HG03060 (cell line): ENCODE data around the gene POLG.

Experiments used
- ATAC-seq: cut with Tn5 transposase; IDR thresholded peaks from one replicate; pipeline ENCODE4 v1.9.1; 2021; ENCODE audit warnings: low read depth, moderate number of reproducible peaks; ENCODE audit not compliant: unreplicated experiment

Gene POLG

DNA sequence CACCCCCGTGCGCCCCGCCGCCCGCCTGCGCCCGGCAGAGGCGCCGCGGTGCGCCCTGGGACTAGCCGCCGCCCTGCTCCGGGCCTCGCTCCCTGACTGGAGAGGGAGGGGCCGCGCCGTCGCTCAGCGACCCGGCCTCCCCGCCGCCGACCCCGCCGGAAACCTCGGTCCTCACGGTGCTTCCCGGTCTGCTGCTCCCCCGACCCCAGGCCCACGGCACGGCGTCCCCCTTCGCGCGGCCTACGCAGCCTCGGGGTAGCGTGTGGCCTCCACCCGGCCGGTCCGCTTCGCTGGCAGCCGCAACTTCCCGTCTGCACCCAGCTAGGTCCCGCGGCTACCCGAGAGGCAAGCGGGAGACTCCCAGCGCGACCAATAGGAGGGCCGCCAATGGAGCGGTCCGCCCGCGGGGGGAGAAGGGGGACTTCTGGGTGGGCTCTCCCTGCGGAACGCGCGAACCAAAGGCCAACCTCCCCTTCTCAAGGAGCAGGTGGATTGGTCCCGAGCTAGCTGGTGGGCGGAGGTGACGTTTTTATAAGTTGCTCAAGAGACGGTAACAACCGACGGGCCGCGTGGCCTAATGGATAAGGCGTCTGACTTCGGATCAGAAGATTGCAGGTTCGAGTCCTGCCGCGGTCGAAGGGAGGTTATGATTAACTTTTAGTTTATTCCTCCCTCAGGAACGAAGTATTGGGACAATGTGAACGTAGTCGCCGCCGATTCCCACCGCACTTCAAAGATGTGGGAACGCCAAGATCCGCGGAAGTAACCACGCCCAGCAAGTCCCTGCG lies at the start of gene POLG:
POLG (minus strand) TSS at position 315 of the 788 bp plus-strand sequence. CDS start 1,070 bp downstream, outside the sequence.
- peak; percentile 77 for ATAC-seq

DNA sequence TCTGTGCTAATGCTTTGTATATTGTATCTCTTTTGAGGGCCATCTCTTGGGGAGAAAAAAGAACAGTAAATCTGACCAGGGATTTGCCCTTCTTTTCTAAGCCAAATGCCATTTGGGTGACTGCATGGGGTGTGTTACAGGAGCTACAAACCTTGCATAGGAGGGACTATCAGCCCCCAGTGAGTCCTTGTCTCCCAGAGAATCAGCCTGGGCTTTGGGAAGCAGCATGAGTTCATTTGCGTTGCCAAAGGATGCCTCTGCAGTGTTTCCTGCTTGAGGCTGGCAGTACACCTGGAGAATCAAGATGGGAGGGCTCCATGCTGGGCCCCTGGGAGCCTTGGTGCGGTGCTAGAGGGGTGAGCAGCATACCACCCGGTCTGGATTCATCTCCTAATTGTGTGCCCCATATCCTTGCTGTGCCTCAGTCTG lies 49.6 kb upstream of the POLG start:
- no peak for ATAC-seq

DNA sequence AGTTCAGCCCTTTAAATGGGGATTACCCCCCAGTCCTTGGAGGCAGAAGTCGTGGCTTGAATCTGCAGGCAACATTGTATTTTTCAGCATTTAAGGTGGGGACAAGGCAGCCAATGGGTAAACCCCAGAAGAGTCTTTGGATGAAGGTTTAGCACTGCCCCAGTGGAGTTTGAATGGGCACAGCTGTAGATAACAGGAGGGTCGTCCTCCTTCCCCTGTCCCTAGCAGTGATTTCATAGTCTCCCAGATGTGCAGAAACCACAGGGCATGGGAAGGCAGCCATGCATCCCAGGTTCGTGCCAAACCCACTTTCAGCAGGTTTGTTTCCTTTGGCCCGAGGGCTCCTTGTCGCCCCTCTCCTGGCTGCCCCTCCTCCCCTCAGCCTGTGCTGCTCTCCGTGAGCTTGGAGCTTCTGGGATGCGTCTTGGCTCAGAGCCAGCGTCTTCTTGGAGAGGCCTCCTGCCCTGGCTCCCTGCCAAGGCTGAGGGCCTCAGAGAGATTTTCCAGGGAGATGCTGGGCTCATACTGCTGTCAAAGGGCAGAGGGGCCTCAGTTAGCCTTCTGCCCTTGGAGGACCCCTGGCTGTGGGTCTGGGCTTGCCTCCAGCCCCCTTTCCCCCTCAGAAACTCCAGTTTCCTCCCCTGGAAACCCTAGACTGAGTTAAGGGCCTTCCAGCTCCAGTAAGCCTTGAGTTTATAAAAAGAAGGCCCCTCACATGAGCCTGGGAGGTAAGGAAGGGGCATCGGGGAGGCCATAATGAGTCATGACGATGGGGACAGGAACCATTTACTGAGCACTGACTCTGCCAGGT lies 48.9 kb upstream of the POLG start:
- ATAC-seq: no peak

DNA sequence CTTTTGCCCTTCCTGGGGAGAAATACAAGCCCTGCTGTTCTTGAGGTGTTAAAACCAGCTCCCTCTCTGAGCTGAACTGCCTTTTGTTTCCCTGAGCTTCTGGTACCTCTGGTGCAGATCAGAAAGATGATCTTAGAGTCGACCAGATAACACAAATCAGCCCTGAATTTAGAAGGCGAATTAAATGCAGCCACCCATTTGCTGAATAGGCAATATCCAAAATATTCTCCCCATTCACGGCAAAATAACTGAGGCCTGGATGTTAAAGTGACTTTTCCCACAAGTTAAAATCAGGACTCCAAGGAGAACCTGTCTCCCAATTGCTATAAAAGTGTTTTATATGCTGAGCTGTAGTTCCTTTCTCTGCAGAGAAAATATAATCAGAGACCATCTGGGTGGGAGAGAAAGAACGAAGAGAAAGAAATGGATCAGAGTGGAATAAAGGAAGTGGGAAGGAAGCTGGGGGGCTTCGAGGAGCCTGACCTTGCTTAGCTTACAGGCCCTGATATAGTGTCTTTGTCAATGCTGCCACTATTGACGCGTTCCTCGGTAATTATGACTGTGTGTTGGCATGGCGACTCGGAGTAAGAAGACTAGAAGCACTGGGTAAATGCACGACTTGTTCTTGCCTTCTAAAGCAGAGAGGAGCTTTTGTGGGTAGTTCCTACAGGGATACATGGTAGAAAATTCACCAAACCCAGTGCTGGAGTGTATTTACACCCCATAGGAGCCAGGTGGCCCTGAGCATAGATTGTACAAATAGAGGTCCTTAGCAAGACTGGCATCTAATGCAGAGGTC lies 47.5 kb upstream of the POLG start:
- no peak for ATAC-seq

DNA sequence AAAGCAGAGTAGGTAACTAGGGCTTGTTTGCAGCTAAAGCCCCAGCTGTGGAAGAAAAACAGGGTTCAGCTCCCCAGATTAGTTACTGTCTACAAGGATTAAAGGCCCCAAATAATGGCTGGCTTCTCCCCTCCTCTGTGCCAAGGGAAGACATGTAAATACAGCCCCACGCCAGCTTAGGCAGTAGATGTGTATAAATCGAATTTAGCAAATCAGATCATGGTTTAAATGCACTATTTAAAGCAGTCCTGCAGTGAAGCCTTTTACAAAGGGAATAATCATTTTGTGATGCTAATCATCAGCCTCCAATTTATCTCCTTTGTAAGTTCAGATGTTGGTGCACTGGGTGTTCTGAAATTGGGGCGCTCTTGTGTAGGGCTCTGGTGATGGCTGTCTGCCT lies 46.7 kb upstream of the POLG start:
- no peak for ATAC-seq

DNA sequence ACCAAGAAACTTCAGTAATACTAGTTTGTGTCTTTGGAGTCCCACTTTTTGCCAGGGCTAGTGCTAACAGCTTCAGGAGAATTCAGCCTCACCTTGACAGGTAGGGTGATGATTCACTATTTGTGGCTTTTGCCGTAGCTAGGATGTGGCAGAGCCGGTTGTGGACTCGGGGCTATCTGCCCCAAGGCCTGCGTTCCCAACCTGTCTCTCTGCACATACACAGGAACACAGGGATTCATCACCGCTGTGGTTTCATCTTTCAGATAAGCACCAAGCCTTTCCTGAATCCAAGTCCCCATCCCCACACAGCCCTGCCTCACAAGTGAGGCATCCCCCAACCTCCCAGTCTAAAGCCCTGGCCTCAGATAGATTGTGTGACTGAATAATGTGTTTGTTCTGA lies 45.2 kb upstream of the POLG start:
- no peak for ATAC-seq

DNA sequence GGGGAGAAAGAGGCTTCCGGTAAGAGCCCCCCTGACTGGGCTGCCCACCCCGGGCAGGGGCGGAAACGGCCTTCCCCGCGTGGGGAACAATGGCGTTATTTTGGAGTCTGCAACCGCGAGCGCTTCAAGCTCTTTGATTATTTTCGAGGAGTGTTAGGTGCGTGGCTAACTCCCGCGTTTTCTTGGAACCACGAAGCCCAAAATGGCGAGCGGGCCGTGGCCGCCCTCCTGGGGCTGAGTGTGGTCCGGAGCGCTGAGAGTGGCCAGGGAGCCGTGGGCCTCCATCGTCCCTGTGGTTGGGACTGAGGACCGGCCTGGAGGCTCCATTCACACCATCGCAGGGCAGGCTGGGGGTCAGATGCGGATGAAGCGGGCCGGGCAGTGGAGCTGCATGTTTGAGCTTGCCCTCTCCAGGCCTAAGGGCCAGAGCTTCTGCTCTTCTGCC lies 44.6 kb upstream of the POLG start:
- no peak for ATAC-seq

DNA sequence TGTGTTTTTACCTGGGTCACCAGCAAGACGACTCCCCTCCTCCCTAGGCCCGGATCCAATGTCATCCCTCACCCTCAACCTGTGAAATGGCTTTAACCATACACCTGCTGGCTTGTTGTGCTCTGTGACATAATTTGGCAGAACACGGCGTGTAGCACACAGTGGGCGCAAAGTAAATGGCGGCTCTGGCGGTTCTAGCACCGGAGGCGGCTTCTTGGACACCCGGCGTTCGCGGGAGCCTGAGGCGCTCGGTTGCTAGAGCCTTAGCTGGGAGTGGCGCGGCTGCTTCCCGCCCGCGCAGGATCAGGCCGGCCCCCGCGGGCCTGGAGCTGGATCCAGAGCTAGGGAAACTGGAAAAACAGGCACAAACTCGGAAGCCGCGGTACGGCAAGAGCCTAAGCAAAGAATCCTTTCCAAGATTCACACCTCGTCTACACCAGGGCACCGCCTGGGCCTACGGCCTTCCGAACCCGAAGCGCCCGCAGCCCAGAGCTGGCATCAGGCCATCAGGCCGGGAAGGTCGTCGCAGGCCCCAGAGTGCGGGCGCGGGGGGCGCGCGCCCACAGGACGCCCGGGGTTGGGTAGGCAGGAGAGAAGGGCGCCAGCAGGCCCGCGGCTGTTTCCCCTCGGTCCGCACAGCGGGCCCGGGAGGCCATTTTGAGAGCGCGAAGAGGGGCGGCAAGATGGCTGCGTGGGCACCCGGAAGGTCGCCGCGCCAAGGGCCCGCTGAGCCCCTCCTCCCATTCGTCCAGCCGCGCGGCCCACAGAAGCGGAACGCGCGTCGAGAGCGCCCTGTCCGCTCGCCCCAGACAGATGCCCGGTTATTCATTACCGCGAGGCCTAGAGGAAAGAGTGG lies 43.9 kb upstream of the POLG start:
- no peak for ATAC-seq

DNA sequence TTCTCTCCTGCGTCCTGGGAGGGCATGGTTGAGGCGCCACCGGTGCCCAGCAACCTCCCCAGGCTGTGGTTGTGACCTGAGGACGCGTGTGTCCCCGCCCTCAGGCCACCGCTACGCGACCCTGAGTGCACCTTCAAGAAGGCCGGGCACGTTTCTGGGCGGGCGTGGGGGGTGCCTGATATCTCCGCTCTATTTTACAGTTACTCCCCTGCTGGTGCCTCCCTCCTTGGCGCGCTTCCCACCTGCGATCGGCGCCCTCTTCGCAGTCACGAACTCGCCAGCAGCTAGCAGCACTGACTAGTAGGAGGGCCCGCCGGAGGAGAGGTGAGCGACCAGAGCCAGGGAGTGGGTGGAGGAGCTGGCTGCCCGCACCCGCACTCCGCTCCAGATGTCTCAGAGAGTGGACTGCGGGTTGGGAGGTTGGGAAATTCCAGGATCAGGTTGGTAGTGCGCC lies 43.2 kb upstream of the POLG start:
- ATAC-seq: no peak

DNA sequence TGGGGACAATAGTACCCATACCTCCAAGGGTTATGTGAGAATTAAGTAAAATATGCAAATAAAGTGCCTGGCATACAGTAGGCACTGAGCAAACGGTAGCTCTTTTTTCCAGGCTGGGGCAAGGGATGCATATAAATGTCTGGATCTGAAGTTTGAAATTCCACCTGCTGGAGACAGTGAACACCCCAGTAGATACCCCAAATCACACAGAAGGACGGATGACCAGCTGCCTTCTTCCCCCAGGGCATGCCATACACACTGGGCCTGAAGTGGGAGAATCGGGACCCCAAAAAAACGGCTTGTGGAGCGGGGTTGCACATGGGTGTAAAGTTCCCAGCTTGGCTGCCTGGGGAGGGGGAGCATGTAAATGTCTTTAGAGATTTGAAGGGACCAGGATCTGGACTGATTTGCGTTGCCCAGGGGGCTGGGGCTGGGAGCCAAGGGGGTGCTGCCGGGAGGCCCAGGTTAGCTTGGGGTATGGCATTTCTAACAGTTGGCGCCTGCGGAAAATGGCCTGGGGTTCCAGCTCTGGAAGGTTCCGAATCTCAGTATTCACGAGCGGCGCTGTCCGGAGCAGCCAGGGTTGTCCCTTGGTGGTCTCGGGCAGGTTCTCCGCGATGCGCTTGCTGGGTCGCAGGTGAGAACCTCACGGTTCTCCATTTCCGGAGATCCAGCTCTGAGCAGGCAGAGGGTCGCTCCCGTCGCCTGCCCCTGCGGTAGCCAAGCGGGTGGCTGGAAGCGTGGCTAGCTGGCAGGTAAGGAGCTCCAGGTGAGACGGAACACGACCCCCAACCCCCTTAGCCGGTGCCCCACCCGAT lies 42.6 kb upstream of the POLG start:
- no peak for ATAC-seq

DNA sequence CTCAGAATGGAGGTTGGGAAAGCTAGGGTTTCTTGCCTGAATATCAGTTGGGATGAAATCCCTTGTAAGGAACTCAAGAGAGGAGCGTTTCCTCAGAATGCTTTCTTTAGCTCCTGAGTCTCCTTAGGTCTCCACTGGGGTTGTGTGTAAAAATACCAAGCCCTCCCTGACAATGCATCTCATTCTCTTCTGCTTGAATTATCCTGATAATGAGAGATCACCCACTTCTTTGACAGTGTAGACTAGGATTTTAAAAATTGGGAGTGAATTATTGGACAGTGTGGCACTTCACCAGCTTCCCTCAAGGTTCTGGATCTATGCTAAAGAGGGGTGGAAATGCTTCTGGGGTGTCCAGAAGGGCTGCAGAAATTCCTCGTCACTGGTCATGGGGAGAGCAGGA lies 41.8 kb upstream of the POLG start:
- ATAC-seq: no peak

DNA sequence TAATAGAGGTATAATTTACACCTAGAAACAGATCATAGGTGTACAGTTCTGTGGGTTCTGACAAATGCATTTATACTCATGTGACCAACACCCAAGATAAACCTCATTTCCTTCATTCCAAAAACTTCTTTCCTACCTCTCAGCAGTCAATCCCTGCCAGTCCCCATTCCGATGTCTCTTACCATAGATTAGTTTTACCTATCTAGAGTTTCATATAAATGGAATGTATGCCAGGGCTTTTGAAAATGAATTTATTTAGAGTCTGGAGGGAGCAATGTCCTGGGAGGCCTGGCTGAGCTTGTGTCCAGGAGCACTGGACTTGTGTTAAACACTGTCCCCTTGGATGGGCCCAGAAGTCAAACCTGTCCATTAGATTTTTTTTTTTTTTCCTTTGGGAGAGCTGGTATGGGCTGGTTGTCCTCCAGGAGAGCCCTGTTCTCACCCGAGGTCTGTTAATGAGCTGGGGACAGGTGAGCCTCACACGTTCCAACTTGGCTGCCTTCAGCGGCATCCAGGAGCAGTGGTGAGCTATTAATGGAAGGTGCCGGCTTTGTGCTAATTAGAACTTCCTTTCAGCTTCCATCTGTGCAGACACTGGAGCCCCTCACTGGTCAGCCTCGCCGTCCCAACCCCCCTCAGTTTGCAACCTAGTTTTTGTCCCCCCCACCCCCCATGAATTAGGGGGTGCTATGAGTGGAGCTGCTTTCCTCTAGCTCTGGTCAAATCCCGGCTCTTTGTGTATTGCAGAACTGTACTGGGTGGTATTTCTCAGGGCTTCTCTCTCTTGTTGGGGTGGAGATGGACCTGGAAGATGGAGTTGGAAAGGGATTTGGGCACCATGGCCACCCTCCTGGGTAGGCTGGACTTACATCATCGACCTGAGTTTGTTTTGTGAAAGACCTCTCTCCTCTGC lies 40.7 kb upstream of the POLG start:
- ATAC-seq: no peak

DNA sequence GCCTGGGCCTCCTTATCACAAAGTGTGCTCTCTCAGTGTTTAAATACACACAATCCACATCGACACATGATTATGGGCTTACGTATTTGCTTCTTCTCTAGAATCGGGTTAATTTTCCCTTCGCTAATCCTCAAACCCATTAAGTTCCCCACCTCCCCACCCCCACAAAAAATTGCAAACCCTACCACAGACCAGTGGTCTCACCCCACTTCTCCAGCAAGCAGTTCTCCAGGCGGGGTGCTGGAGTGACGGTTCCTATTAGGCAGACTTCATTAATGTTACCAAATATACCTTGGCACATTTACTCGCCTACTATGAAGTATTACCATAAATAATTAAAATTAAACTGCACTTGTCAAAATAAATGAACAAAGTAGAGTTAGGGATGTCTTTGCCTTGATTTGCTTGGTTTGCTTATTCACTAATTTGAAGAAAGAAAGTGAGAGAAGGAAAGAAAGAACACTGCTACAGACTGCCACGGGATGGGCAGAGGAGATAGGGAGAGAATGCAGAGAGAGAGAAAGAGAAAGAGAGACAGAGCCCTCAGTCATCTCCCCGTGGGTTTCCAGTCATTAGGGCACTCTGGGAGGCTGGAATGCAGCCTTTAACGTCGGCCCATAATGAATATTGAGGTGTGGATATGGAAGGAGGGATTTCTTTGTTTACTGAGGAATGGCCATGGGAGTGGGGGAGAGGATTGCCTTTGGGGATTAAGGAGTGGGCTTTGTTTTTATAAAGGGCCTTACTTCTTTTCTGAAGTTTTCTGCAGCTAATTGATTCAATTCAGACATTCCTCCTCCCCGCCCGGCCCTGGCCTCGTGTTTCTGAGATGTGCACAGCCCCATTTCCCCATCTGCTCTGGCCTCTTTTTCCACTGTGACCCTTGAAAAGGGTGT lies 39.7 kb upstream of the POLG start:
- ATAC-seq: no peak

DNA sequence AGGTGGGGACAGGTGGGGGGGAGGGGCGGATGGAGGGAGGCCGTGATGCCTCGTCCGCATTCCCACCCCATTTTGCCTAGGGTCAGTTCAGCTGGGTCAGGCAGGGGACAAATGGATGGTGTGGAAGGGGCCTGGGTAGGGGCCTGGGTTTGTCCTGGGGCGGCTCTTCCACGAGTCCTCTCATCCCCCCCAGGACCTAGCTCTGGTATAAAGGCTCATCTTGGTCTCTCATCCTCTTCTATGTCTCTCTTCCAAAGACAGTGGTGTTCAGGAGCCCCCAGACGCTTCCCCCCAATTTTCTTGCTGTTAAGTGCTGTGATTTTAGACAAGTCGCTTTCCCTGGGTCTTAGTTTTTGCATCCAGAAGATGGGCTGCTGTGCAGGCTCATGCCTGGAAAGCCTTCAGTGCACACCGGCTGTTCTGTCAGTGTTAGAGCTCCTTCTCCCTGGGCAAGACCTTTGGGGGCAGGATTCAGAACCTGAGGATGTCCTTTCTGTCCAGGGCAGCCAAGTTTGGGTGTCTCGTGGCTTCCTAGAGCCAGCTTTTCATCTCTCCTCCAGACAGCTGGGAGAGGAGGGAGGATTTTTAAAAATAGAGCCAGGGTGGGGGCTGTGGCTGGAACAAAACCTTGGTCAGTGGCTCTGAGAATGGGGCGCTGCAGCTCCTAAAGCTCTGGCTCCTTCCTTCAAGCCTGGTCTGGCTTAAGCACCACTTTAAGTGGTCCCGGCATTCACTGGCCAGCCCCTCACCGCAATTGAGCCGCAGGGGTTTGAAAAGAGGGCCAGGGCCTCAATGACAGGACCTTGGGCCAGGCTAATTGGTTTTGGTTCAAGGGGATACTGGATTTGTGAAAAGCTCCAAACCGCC lies 37.7 kb upstream of the POLG start:
- ATAC-seq: no peak

DNA sequence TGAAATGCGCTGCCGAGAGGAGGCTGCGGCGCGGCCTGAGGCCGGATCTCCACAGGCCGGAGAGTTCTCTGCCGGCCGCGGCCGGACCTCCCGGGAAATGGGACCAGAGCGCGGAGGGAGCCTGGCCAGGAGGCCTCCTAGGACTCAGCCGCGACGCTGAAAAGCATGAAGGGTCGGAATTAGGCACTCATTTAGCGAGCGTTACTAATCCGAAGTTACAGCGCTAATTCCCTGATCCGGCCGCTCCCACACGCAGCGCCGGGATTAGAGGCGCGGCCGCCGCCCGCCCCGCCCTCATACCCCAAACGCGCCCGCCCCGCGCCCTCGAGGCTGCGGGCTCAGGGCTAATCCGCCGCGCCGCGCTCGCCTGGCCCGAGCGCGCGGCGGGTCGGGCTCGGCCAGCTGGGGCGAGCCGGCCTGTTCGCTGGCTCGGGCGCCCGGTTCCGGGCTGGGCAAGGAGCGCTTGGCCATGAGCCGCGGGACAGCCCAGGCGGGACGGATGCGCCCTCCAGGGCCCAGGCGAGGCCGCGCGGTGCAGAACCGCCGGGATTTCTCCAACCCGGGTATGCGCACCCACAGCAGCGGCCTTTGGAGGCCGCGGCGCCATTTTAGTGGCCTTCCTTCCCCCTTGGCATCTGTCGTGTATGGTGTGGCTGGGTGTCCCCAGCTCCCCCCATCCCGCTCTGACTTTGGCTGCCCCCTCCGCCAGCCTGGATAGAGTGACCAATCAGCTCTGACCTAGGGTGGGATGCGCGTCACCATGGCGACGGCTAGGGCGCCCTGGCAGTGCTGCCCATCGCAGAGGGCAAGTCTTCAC lies 36.8 kb upstream of the POLG start:
- no peak for ATAC-seq

DNA sequence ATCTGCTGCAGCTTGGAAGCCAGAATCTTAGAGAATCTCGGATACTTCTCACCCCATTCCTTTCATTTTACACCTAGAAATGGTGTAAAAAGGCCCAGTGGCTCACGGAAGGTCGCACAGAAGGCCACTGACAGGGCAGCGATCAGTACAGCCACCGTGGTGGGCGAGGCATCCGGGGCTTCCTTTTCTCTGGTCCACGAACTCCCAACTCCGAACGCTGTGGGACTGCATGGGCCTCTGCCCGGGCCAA lies 36.3 kb upstream of the POLG start:
- ATAC-seq: no peak
